ENCODE measurements around the gene XRCC4.

DNA sequence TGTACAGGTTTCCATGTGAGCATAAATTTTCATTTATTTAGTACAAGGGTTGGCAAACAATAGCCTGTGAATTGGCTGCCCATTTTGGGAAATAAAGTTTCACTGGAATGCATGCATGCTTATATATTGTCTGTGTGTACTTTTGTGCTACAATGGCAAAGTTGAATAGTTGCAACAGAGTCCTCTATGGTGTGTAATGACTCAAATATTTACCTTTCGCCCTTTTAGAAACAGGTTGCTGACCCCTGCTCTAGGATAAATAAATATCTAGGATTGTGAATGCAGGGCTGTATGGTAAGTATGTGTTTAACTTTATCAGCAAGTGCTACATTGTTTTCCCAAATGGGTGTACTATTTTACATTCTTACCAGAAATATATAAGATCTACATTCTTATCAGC, 47.2 kb downstream of the XRCC4 start:
- no peak for TF ChIP-seq POLR2A (IDR thresholded peaks at IDR 0.05)
- TF ChIP-seq, protein P1, sequence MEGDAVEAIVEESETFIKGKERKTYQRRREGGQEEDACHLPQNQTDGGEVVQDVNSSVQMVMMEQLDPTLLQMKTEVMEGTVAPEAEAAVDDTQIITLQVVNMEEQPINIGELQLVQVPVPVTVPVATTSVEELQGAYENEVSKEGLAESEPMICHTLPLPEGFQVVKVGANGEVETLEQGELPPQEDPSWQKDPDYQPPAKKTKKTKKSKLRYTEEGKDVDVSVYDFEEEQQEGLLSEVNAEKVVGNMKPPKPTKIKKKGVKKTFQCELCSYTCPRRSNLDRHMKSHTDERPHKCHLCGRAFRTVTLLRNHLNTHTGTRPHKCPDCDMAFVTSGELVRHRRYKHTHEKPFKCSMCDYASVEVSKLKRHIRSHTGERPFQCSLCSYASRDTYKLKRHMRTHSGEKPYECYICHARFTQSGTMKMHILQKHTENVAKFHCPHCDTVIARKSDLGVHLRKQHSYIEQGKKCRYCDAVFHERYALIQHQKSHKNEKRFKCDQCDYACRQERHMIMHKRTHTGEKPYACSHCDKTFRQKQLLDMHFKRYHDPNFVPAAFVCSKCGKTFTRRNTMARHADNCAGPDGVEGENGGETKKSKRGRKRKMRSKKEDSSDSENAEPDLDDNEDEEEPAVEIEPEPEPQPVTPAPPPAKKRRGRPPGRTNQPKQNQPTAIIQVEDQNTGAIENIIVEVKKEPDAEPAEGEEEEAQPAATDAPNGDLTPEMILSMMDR (IDR thresholded peaks at IDR 0.05): no peak
